NCI-H128 (cell line): Measurements from ENCODE around the gene PDE6H.

Source experiments
- DNase-seq: peaks from one replicate; lab custom pipeline; 2025; ENCODE audit not compliant: unreplicated experiment; lab: John Stamatoyannopoulos, UW

The PDE6H gene

GRCh38 chr12:14972816-14973215 is at the start of gene PDE6H:
TSS of gene PDE6H (plus strand) at chr12:14973042. CDS start at chr12:14978013, 4,971 bp downstream.
- DNase-seq: no peak

- no peak for DNase-seq
These were observed 48.9 kb upstream of the PDE6H start for GRCh38 chr12:14923944-14924343.

DNA sequence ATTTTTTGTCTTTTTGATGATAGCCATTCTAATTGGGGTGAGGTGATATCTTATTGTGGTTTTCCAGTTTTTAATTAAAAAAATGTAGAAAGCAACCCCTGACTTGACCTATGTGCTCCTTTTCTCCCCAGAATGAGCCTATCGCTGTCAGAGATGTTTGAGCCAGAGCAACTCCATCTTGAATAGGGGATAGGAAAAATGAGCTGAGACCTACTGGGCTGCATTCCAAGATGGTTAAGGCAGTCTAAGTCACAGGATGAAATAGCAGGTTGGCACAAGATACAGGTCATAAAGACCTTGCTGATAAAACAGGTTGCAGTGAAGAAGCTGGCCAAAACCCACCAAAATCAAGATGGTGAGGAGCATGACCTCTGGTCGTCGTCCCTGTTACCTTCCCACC is 48.3 kb upstream of the PDE6H start:
- DNase-seq: no peak

DNA sequence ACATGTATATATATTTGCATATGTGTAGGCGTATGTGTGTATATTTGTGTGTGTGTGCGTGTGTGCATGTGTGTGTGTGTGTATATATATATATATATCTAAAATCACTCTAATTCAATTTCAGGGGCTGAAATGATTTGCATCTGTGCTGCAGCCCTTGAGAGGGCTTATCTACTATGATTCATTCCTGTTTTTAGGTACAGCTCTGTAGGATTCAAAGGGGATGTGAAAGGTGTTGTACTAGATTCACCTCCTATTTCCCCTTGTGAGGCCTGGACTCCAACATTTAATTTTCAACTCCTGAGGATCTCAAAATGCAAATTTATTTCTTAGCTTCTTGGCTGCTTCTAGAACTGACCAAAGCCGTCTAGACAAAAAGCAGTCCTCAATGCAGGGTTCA is 45.6 kb upstream of the PDE6H start:
- no peak for DNase-seq

GRCh38 chr12:14928931-14929330 is 43.9 kb upstream of the PDE6H start:
- DNase-seq: no peak

DNA sequence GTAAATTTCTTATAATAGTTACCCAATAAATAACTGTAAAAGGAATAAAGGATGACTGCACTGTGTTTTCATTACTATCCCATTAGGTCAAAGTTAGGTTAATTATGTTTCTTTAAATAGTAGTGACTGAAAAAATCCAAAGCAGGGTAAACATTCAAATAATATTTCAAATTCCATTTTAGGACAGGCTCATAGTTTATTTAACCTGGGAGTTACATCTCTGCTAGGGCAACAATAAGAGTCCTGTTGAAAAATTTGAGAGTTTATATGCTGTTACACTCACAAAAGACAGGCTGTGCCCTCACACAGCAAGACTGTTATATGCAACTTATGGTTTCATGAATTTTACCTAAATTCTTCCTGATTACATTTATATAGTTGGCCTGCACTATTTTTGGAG is 42.5 kb upstream of the PDE6H start:
- no peak for DNase-seq

DNA sequence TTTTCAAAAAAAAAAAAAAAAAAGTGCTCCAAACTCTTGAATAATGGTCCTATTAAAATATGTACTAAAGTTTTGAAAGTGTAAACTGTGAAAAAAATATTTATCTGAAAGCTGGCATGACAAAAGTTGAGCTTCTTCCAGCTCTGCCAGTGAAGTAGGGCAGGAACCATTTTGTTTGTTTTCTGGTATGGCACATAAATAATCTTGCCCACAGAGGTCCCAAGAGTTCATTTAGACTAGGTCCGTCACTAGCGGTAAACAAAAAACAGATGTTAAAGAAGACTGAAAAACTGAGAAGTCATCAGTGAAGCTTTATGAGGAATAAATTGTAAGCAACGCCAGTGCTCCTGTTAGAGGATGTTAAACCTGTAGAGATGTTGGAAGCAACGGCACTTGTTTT is 41.5 kb upstream of the PDE6H start:
- no peak for DNase-seq

- DNase-seq: no peak
These were observed 40.9 kb upstream of the PDE6H start for GRCh38 chr12:14931791-14932560.

DNA sequence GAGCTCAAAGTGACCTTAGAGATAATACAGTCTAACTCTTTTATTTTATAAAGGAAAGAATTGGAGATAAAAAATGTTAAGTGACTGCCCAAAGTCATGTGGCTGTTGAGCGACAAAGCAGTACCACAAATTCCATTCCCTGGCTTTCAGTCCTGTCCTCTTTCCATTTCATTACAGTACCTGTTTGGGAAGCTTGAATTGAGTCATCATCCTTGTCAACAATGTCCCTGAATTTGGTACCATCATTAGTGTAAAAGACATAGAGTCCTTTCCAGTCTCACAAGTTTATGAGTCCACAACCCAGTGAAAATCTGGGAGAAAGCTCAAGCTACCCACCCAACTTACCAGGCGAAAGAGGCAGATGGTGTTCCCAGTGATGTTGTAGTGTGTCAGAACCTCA is 38.3 kb upstream of the PDE6H start:
- no peak for DNase-seq

- no peak for DNase-seq
These were observed 37.8 kb upstream of the PDE6H start for GRCh38 chr12:14935031-14935430.

DNA sequence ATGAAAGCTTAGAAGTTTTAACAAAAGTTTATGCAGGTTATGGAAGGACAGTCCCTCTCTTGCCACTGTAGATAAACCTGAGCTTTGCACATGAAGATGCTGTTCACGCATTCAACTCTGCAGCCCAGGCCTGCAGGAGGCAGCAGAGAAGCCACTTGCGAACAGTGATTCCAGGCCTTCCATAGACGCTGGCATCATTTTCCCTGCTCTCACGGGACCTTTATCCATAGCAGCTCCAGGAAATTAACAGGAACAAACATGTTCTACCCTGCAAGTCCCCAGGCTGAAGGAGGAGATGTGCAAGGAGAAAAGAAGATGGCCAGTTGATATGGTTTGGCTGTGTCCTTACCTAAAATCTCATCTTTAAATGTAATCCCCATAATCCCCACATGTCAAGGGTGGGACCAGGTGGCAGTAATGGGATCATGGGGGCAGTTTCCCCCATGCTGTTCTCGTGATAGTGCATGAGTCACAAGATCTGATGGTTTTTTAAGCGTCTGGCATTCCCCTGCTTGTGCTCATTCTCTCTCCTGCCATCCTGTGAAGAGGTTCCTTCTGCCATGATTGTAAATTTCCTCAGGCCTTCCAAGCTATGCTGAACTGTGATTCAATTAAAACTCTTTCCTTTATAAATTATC is 36.5 kb upstream of the PDE6H start:
- DNase-seq: no peak

DNA sequence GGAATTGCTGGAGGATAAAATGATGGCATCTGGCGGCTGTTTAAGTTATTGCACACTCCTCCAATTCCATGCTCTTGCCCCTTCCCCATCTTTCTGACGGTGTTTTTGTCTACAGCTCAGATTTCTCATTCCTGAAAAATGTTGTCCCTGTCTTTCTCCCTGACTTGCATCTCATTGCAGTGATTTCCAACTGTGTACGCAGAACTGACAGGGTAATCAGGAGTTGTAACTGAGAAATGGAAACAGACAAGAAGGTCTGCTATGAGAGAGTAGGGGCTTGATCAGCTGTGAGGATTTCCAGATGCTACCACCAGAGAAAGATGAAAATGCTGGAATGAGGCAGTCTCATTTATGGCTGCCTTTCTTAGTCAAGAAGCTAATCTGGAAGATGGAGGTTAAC is 35.8 kb upstream of the PDE6H start:
- no peak for DNase-seq

GRCh38 chr12:14937689-14938088 is 35.2 kb upstream of the PDE6H start:
- DNase-seq: no peak

- DNase-seq: no peak
These were observed 34.5 kb upstream of the PDE6H start, which contains the start of gene ERP27 for GRCh38 chr12:14938301-14938700. TSS of gene ERP27 (minus strand) at chr12:14938537. CDS start at chr12:14938508, 29 bp downstream.

- DNase-seq: no peak
These were observed 31.5 kb upstream of the PDE6H start for GRCh38 chr12:14941369-14941768.

- no peak for DNase-seq
These were observed 30.5 kb upstream of the PDE6H start for GRCh38 chr12:14942196-14942931.

GRCh38 chr12:14946162-14946561 is 26.7 kb upstream of the PDE6H start:
- no peak for DNase-seq

GRCh38 chr12:14946861-14947260 is 26.0 kb upstream of the PDE6H start:
- DNase-seq: no peak

DNA sequence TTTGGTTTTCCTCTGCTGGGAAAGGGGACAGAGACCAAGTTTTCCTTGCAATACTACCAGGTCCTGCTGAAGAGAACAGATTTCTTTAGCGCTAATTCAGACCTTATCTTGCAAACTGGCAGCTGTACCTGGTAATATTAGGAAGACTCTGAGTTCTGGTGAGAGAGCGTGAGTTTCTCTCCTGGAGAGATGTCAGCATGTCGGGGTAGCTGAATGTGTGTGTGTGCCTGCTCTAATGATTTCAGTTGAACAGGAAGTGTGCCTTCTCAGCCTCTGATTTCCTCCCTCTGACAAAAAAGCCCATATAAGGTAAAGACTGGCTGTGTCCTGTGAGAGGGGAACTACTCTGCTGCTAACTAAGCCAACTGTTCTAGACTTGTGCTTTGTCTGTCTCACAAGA is 24.2 kb upstream of the PDE6H start:
- DNase-seq: no peak

DNA sequence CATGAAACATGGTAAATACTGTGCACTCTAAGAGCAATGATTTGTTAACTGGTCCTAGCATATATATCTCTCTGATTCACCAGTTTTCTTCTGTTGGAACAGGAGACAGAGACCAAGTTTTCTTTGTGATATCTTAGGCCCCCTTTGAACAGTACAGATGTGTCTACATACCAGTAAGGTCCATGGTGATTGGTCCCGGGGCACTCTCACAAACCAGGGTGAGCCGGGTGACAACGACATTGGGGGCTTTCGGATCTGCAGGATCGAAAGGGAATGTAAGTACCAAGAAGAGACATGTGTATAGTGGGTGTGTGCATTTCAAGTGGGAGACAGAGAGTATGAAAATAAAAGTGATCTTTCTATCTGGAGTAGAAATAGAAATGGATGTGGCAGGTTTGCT is 23.2 kb upstream of the PDE6H start:
- no peak for DNase-seq

DNA sequence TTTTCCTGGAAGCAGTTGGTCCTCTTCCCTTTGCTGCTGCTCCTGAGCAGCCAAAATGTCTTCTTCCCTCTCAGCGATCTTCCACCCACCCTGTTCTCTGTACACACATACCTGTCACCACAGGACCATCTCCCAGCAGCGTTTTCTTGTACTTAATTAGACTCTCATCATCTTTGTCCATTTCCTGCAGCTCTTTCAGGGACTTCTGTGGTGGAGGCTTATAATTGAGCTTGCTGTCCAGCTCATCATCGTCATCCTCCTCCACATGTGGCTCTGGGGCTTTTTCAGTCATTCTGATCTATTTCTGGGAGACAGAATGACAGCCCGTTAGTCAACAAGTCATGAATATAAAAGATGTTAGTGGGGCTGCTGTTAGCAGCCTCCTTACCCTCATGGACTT is 22.4 kb upstream of the PDE6H start:
- DNase-seq: no peak
